Calu3 (cell line): ENCODE measurements around the gene CPEB1. TPM values are rescaled to one million over a fixed set of nuclear protein-coding genes. Genes with fewer than 3 reads are reported as not detected.

ENCODE experiments used
- BruUV-seq: library from RNA; stranded (reverse); fragments of 400-500 nt; replicated peaks from 2 replicates; lab custom pipeline; 2021; lab: Mats Ljungman, UMichigan
- CTCF ChIA-PET: fragments of 300-600 bp; sonication (Branson Sonifier 250); formaldehyde crosslinking; loops from one replicate; lab custom pipeline; 2022; ENCODE audit warnings: antibody characterized with exemption; lab: Charles Lee
- DNase-seq: peaks from one replicate; pipeline ENCODE4 v3.0.0; 2022
- H3K27ac Mint-ChIP-seq: one replicate; pipeline ENCODE4 v1.8.0; 2022; ENCODE audit warnings: mixed read lengths; ENCODE audit not compliant: unreplicated experiment
- H3K27me3 Mint-ChIP-seq: one replicate; pipeline ENCODE4 v1.8.0; 2022; ENCODE audit warnings: mixed read lengths; ENCODE audit not compliant: unreplicated experiment
- H3K36me3 Mint-ChIP-seq: one replicate; pipeline ENCODE4 v1.8.0; 2022; ENCODE audit warnings: mild to moderate bottlenecking, moderate library complexity, mixed read lengths; ENCODE audit not compliant: insufficient read depth, unreplicated experiment
- H3K4me1 Mint-ChIP-seq: one replicate; pipeline ENCODE4 v1.8.0; 2022; ENCODE audit warnings: mild to moderate bottlenecking, low read depth, mixed read lengths; ENCODE audit not compliant: unreplicated experiment
- H3K4me3 Mint-ChIP-seq: one replicate; pipeline ENCODE4 v1.8.0; 2022; ENCODE audit warnings: mild to moderate bottlenecking, low read depth, moderate library complexity, mixed read lengths; ENCODE audit not compliant: unreplicated experiment
- H3K9me3 Mint-ChIP-seq: one replicate; pipeline ENCODE4 v1.8.0; 2022; ENCODE audit warnings: low read depth, mixed read lengths; ENCODE audit not compliant: unreplicated experiment
- intact Hi-C: fragments of 100-400 bp; cut with micrococcal nuclease; formaldehyde crosslinking; loops from one replicate; pipeline ENCODE4 v1.10.0; 2022; ENCODE audit not compliant: unreplicated experiment
- total RNA-seq: library from RNA; stranded (reverse); gene quantifications from 2 replicates; pipeline ENCODE4 v1.2.3, GENCODE V29; 2022
- TF ChIP-seq, protein P1 (sequence below): fragments of 200-600 bp; IDR thresholded peaks from one replicate; pipeline ENCODE4 v1.8.0; 2022; ENCODE audit warnings: antibody characterized with exemption; ENCODE audit not compliant: unreplicated experiment

CPEB1 gene
- total RNA-seq, 1 experiment from 2014 or later: 5.3 TPM

DNA sequence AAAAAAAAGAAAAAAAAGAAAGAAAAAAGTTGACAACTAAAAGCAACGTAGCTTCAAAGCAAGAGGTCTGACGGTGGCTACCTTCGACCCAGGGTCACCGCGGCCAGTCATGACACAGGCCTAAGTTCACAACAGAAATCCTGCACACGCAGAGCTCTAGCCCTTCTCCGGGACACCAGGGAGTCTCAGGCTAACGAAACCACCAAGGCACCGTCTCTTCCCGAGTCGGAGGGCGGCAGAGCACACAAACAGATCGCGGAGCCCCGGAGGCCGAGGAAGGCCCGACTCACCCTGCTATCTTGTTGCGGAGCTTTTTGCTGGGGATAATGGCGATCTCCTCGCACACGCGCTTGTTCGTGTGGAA is 107.5 kb downstream of the CPEB1 start:
- Mint-ChIP-seq H3K27ac (peak overlapping the region; percentile 96), H3K4me3 (peak overlapping the region; percentile 98), H3K9me3 (no peaks in the 10 kb centered on the region), H3K27me3 (no peaks in the 10 kb centered on the region), H3K36me3 (peaks cover 66% of the 10 kb centered on the region), H3K4me1 (peaks cover 41% of the 10 kb centered on the region)
- intact Hi-C loops: loop anchor here (2.0 to 5.0 kb wide), 2 partner anchors 213 to 461 kb away; no protein-coding TSS in a partner anchor
- CTCF ChIA-PET: interaction anchor here (0.7 to 2.5 kb wide), 4 partner anchors 9 to 269 kb away, joined by 3 to 15 read pairs (median 5); no protein-coding TSS in a partner anchor
- BruUV-seq: no TSS peak
- TF ChIP-seq, protein P1, sequence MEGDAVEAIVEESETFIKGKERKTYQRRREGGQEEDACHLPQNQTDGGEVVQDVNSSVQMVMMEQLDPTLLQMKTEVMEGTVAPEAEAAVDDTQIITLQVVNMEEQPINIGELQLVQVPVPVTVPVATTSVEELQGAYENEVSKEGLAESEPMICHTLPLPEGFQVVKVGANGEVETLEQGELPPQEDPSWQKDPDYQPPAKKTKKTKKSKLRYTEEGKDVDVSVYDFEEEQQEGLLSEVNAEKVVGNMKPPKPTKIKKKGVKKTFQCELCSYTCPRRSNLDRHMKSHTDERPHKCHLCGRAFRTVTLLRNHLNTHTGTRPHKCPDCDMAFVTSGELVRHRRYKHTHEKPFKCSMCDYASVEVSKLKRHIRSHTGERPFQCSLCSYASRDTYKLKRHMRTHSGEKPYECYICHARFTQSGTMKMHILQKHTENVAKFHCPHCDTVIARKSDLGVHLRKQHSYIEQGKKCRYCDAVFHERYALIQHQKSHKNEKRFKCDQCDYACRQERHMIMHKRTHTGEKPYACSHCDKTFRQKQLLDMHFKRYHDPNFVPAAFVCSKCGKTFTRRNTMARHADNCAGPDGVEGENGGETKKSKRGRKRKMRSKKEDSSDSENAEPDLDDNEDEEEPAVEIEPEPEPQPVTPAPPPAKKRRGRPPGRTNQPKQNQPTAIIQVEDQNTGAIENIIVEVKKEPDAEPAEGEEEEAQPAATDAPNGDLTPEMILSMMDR: no peak
- DNase-seq: no peak

GRCh38 chr15:82538961-82539690 is 108.0 kb downstream of the CPEB1 start:
- CTCF ChIA-PET: interaction anchor here (2.5 kb wide), 1 partner anchor 9 kb away, joined by 15 read pairs; no protein-coding TSS in a partner anchor
- Mint-ChIP-seq H3K27ac (peak overlapping the region; percentile 96), H3K4me1 (peaks cover 41% of the 10 kb centered on the region), H3K27me3 (no peaks in the 10 kb centered on the region), H3K36me3 (peaks cover 72% of the 10 kb centered on the region), H3K4me3 (peak overlapping the region; percentile 98), H3K9me3 (no peaks in the 10 kb centered on the region)
- DNase-seq: no peak
- TF ChIP-seq, protein P1: no peak
- intact Hi-C loops: no loop called here
- BruUV-seq: TSS peak; percentile 52

DNA sequence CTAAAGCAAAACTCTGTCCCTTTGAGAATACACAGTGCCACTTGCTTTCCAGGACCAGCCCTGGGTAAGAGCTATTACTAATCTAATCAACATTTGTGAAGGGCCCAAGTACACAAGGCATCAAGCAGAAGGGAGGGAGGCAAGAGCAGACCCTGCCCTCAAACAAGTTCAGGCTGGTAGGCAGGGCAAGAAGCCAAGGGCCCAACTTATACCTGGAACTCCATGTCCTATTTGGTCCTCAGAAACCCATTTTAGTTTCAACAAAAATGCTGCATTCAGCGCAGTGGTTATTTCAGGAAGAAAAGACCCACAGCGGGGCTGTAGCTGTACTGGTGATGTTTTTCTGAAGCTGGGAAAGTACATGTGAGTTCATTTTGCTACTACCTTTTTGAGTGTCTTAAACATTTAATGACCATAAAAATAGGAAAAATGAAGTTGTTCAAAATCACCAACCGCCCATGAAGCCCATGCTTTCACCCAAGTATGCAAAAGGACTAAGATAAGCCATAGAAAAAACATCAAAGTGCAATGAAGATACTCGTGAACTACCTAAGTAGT is 109.7 kb downstream of the CPEB1 start:
- intact Hi-C loops: no loop called here
- H3K27ac Mint-ChIP-seq: no peak overlapping the region

More for the DNA sequence above, 109.7 kb downstream of the CPEB1 start:
- TF ChIP-seq, protein P1: no peak
- Mint-ChIP-seq H3K27me3 (no peaks in the 10 kb centered on the region), H3K4me1 (peaks cover 41% of the 10 kb centered on the region), H3K9me3 (no peaks in the 10 kb centered on the region), H3K4me3 (peak overlapping the region; percentile 98), H3K36me3 (peaks cover 77% of the 10 kb centered on the region)
- CTCF ChIA-PET: no interaction called here
- DNase-seq: no peak
- BruUV-seq: no TSS peak
